Effector memory CD8-positive, alpha-beta T cell (primary cell): Measurements from ENCODE around the gene DUS2.
A peak's percentile ranks its signal among the peaks of the same experiment; 100 is the strongest.

Experiments used
- ATAC-seq: fragments of 150-1000 bp; cut with Tn5 transposase; replicated peaks from 2 replicates; pipeline ENCODE4 v1.10.0; 2021; ENCODE audit warnings: mild to moderate bottlenecking, moderate library complexity
- DNase-seq, 3 experiments: peaks; one replicate each; pipeline ENCODE4 v3.0.0; 2021
- H3K27ac Mint-ChIP-seq, 2 donors: one replicate each; pipeline ENCODE4 v1.8.0; 2022; ENCODE audit warnings: mild to moderate bottlenecking in 2 of 2, mixed read lengths in 2 of 2, moderate library complexity in 2 of 2
- H3K27me3 Mint-ChIP-seq, 2 donors: one replicate each; pipeline ENCODE4 v1.8.0; 2022; ENCODE audit warnings: mixed read lengths in 2 of 2
- H3K36me3 Mint-ChIP-seq: one replicate; pipeline ENCODE4 v1.8.0; 2022; ENCODE audit warnings: mild to moderate bottlenecking, moderate library complexity, mixed read lengths; ENCODE audit not compliant: insufficient read depth
- H3K4me1 Mint-ChIP-seq, 2 donors: one replicate each; pipeline ENCODE4 v1.8.0; 2022; ENCODE audit warnings: low read depth in 2 of 2, mixed read lengths in 2 of 2
- H3K4me3 Mint-ChIP-seq, 2 donors: one replicate each; pipeline ENCODE4 v1.8.0; 2022; ENCODE audit warnings: mild to moderate bottlenecking in 2 of 2, mixed read lengths in 2 of 2, moderate library complexity in 2 of 2
- H3K9me3 Mint-ChIP-seq, 2 donors: one replicate each; pipeline ENCODE4 v1.8.0; 2022; ENCODE audit warnings: mixed read lengths in 2 of 2

The DUS2 gene

GRCh38 chr16:68069511-68070248 lies 46.6 kb downstream of the DUS2 start:
- Mint-ChIP-seq H3K9me3 (no peaks in the 10 kb centered on the region), H3K4me1 (peaks cover 75 to 76% of the 10 kb centered on the region in 2 donors), H3K4me3 (peak overlapping the region; percentile 65 to 76), H3K27me3 (no peaks in the 10 kb centered on the region), H3K27ac (peak overlapping the region; percentile 93 to 94), H3K36me3 (peaks cover 4% of the 10 kb centered on the region)
- DNase-seq (peak in 1 of 3 experiments; percentile 29), ATAC-seq (peak; percentile 56)

DNA sequence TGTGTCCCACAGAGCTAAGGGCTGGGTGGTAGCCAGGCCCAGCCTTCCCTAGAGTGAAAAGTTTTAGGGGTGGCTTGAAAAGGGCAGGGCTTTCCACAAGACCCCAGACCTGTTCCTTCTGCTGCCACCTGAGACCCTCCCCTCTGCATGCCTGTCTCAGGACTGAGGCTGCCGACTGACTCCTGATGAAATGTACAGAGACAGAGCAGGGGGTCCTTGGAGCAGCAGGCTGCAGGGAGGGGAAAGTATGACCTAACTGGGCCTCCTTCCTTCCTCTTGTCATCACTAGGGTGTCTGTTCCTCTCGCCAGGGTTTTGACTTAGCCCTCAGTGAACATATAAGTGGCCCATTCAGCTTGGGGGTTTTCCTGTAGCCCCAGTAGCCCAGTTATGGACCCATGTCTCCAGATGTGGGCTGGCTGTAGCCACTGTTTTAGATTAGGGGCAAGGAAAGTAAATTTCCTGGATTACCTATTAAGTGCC lies 47.2 kb downstream of the DUS2 start:
- Mint-ChIP-seq H3K36me3 (peaks cover 4% of the 10 kb centered on the region), H3K4me1 (peaks cover 75 to 76% of the 10 kb centered on the region in 2 donors), H3K9me3 (no peaks in the 10 kb centered on the region), H3K27me3 (no peaks in the 10 kb centered on the region), H3K27ac (peak overlapping the region; percentile 93 to 94), H3K4me3 (peak overlapping the region; percentile 65 to 76)
- DNase-seq: no peak
- ATAC-seq: peak; percentile 25

DNA sequence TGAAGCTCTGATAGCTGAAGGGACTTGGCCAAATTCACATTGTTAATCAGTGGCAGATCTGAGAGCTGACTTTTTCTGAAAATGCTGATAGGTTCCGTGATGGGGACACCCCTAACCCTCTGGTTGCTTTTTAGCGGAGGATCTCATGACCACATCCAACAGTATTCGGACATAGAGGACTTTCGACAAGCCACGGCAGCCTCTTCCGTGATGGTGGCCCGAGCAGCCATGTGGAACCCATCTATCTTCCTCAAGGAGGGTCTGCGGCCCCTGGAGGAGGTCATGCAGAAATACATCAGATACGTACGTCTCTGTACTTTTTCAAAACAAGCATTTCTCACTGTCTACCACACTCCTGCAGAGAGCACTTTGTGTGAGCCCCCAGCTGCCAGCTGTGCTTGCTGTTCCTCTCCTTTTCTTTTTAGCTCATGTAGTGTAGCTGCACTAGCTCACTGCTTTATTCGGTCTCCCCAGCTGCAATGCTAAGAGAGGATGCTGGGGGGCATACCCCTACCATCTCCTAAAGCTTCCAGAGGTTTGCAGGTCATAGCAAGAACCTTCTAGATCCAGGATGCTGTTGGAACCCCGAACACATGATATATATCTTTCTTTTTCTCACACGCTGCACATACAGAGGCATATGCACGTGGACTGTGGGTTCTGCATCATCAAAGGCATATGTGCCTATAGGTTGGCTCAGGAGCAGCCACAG lies 47.9 kb downstream of the DUS2 start:
- DNase-seq (no peak), ATAC-seq (peak; percentile 9)
- H3K36me3 Mint-ChIP-seq: peaks cover 4% of the 10 kb centered on the region
- peak overlapping the region; percentile 93 to 94 for H3K27ac Mint-ChIP-seq
- peak overlapping the region; percentile 65 to 76 for H3K4me3 Mint-ChIP-seq
- no peaks in the 10 kb centered on the region for H3K9me3 Mint-ChIP-seq
- no peaks in the 10 kb centered on the region for H3K27me3 Mint-ChIP-seq
- peaks cover 77 to 78% of the 10 kb centered on the region in 2 donors for H3K4me1 Mint-ChIP-seq

GRCh38 chr16:68071518-68071901 lies 48.4 kb downstream of the DUS2 start:
- peaks cover 77% of the 10 kb centered on the region in 2 donors for H3K4me1 Mint-ChIP-seq
- ATAC-seq (no peak), DNase-seq (no peak)
- H3K27ac Mint-ChIP-seq: peak overlapping the region; percentile 93 to 94
- H3K27me3 Mint-ChIP-seq: no peaks in the 10 kb centered on the region
- H3K36me3 Mint-ChIP-seq: peaks cover 6% of the 10 kb centered on the region
- H3K4me3 Mint-ChIP-seq: peak overlapping the region; percentile 65 to 76
- H3K9me3 Mint-ChIP-seq: no peaks in the 10 kb centered on the region

- Mint-ChIP-seq H3K4me1 (peaks cover 77 to 79% of the 10 kb centered on the region in 2 donors), H3K9me3 (no peaks in the 10 kb centered on the region), H3K27me3 (no peaks in the 10 kb centered on the region), H3K27ac (peak overlapping the region in 1 of 2 donors; percentile 46), H3K36me3 (peaks cover 11% of the 10 kb centered on the region), H3K4me3 (peak overlapping the region; percentile 65 to 76)
- DNase-seq: no peak
- ATAC-seq: no peak
Measured at GRCh38 chr16:68072038-68072695, 49.1 kb downstream of the DUS2 start.

DNA sequence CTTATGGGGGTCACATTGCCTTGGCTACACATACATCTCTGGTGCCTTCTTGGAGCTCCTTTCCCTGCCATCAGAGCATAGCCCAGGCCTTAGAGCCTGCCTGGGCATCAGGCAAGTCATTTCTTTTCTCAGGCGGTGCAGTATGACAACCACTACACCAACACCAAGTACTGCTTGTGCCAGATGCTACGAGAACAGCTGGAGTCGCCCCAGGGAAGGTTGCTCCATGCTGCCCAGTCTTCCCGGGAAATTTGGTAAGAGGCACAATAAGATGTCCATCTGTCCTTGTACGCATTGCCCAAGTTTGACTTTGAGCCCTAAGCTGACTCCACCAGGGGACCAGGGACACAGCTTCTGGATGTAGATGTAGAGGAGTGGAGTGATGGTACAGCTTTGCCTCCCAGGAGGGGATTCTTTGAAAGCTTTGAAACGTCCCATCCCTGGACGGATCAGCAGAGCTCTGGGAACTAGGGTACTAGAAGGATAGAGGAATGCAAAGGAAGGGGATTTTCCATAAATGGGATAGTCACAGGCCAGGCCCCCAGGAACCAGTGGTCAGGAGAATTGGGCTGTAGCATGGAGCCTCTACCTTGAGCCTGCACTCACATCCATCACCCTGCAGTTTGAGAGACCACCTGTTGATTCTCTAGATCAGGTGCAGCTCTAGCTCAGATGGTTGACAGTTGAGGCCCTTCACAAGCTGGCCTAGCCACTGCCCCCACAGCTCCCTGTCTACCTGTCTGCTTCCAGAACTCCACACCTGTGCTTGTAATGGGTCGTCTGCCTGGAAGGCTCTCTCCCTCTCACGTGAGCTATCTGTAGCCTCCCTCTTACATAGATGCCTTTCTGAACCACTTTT lies 51.0 kb downstream of the DUS2 start:
- Mint-ChIP-seq H3K4me3 (peak overlapping the region; percentile 78 to 84), H3K36me3 (peaks cover 11% of the 10 kb centered on the region), H3K27ac (peak overlapping the region; percentile 76 to 91), H3K9me3 (no peaks in the 10 kb centered on the region), H3K4me1 (peaks cover 77 to 81% of the 10 kb centered on the region in 2 donors), H3K27me3 (no peaks in the 10 kb centered on the region)
- no peak for ATAC-seq
- DNase-seq: no peak

- Mint-ChIP-seq H3K27ac (peak overlapping the region; percentile 76 to 91), H3K36me3 (peaks cover 11% of the 10 kb centered on the region)
Measured at GRCh38 chr16:68074850-68075555, 51.9 kb downstream of the DUS2 start.

DNA sequence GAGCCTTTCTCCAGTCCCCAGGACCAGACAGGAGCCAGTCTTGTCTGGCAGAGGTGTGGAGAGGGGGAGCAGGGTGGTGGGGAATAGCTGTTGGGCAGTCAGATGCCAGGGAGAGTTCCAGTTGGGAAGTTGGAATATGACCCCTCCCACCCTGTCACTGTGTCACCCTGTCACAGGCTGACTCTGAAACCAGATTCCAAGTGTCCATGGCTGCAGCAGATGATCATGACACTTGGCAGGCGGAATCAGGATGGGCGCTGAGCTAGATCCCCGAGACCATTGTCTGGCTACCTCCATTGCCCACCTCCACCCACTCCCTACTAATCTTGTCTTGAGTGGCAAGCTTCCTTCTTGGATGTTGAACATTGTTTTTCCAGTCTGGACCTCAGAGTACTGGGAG lies 52.9 kb downstream of the DUS2 start:
- peaks cover 10% of the 10 kb centered on the region for H3K36me3 Mint-ChIP-seq
- peaks cover 78% of the 10 kb centered on the region in 2 donors for H3K4me1 Mint-ChIP-seq
- H3K27ac Mint-ChIP-seq: peak overlapping the region; percentile 76 to 91
- DNase-seq (no peak), ATAC-seq (no peak)
- no peaks in the 10 kb centered on the region for H3K27me3 Mint-ChIP-seq
- H3K4me3 Mint-ChIP-seq: peak overlapping the region; percentile 78 to 84
- H3K9me3 Mint-ChIP-seq: no peaks in the 10 kb centered on the region

More at GRCh38 chr16:68074850-68075555, 51.9 kb downstream of the DUS2 start:
- Mint-ChIP-seq H3K4me3 (peak overlapping the region; percentile 78 to 84), H3K4me1 (peaks cover 79% of the 10 kb centered on the region in 2 donors), H3K27me3 (no peaks in the 10 kb centered on the region), H3K9me3 (no peaks in the 10 kb centered on the region)
- ATAC-seq: peak; percentile 80
- DNase-seq: peak; percentile 71 to 74 (median 71)

DNA sequence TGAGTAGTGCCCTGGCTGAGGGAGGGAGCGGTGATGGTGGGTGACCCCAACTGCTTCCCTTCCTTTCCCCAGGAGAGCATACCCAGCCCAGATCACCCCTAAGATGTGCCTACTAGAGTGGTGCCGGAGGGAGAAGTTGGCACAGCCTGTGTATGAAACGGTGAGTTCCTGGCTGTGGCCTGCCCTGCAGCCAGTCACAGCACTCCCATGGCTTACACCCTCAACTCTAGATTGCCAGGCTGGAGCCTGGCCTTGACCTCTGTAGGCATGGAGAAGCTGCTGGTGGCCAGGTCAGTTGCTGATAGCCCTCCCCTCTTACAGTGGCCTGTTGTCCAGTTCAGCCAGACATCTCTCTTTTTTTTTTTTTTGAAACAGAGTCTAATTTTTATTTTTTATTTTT lies 53.5 kb downstream of the DUS2 start:
- H3K27me3 Mint-ChIP-seq: no peaks in the 10 kb centered on the region
- DNase-seq (no peak), ATAC-seq (no peak)
- H3K9me3 Mint-ChIP-seq: no peaks in the 10 kb centered on the region
- H3K4me1 Mint-ChIP-seq: peaks cover 78% of the 10 kb centered on the region in 2 donors
- peak overlapping the region; percentile 76 to 91 for H3K27ac Mint-ChIP-seq
- H3K4me3 Mint-ChIP-seq: peak overlapping the region; percentile 57 to 84
- peaks cover 7% of the 10 kb centered on the region for H3K36me3 Mint-ChIP-seq

- H3K27me3 Mint-ChIP-seq: no peaks in the 10 kb centered on the region
- DNase-seq (no peak), ATAC-seq (no peak)
- peak overlapping the region; percentile 71 to 76 for H3K4me3 Mint-ChIP-seq
- H3K4me1 Mint-ChIP-seq: peaks cover 84 to 85% of the 10 kb centered on the region in 2 donors
- peak overlapping the region; percentile 55 to 94 for H3K27ac Mint-ChIP-seq
- no peaks in the 10 kb centered on the region for H3K9me3 Mint-ChIP-seq
- H3K36me3 Mint-ChIP-seq: peaks cover 10% of the 10 kb centered on the region
Measured at GRCh38 chr16:68077866-68078700, 55.0 kb downstream of the DUS2 start.

GRCh38 chr16:68078701-68079375 lies 55.8 kb downstream of the DUS2 start:
- DNase-seq (no peak), ATAC-seq (no peak)
- H3K4me3 Mint-ChIP-seq: peak overlapping the region; percentile 71 to 76

More at GRCh38 chr16:68078701-68079375, 55.8 kb downstream of the DUS2 start:
- Mint-ChIP-seq H3K36me3 (peaks cover 10% of the 10 kb centered on the region), H3K9me3 (no peaks in the 10 kb centered on the region), H3K27me3 (no peaks in the 10 kb centered on the region), H3K27ac (peak overlapping the region; percentile 86 to 94), H3K4me1 (peaks cover 87 to 88% of the 10 kb centered on the region in 2 donors)
